T-helper 17 cell (primary cell): ENCODE results near the gene TMEM80. TPM values are rescaled to one million over a fixed set of nuclear protein-coding genes. Genes with fewer than 3 reads are reported as not detected.

ENCODE experiments used
- ATAC-seq: fragments of 150-1000 bp; cut with Tn5 transposase; 2 replicates; pipeline ENCODE4 v1.10.0; 2021; ENCODE audit warnings: mild to moderate bottlenecking, moderate library complexity
- DNase-seq, 3 donors: peaks; one replicate each; pipeline versions ENCODE4 v3.0.0 to v3.0.0-alpha.2; 2020 to 2021
- H3K9me3 ChIP-seq: one replicate; pipeline ENCODE4 v1.7.0; 2013; ENCODE audit warnings: low read length, mild to moderate bottlenecking; ENCODE audit not compliant: control insufficient read depth, poor library complexity, severe bottlenecking
- H3K27ac Mint-ChIP-seq: one replicate; pipeline ENCODE4 v1.8.0; 2022; ENCODE audit warnings: mild to moderate bottlenecking, moderate library complexity, mixed read lengths
- H3K27me3 Mint-ChIP-seq: one replicate; pipeline ENCODE4 v1.8.0; 2022; ENCODE audit warnings: mixed read lengths
- H3K36me3 Mint-ChIP-seq: one replicate; pipeline ENCODE4 v1.8.0; 2022; ENCODE audit warnings: low read depth, mixed read lengths
- H3K4me1 Mint-ChIP-seq: one replicate; pipeline ENCODE4 v1.8.0; 2022; ENCODE audit warnings: mild to moderate bottlenecking, mixed read lengths
- H3K4me3 Mint-ChIP-seq: one replicate; pipeline ENCODE4 v1.8.0; 2022; ENCODE audit warnings: mild to moderate bottlenecking, moderate library complexity, mixed read lengths
- total RNA-seq, 4 donors: library from RNA in 2 of 4; stranded (reverse) in 2 of 4; gene quantifications; one replicate each; pipeline ENCODE4 v1.2.3 and lab custom pipeline; 2022 to 2026

The TMEM80 gene
- total RNA-seq, 2 donors from 2014 or later, result 20.8 to 21.3 TPM

DNA sequence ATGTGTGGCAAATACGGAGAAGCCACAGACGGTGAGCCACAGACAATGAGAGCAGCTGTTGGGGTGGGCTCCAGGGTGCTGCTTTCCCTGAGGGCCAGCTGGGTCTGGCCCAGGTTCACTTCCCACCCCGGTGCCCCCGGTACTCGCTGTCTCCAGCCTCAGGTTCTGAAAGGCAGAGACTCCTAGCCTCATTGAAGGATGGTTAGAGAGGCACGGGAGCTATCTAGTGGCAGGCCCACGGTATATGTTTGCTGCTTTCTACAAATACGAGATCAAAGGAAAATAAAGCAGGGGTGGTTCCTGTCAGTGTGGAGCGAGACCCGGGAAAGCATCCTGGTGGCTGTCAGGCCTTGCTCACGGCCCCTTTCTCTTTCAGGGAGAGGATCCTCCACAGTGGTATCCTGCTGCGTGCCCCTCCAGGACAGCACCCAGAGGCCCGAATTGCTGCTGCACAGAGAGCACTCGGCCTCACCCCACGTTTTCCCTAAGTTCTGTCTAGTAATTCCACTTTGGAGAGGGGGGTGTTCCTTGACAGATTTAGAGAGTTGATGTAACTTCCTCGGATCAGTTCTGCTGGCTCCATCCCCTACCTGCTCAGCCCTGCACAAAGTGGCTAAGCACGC, 3.0 kb downstream of the TMEM80 start:
- no peaks in the 10 kb centered on the region for H3K9me3 ChIP-seq
- Mint-ChIP-seq H3K4me3 (no peak overlapping the region), H3K36me3 (no peaks in the 10 kb centered on the region), H3K4me1 (peaks cover 11% of the 10 kb centered on the region), H3K27ac (no peak overlapping the region), H3K27me3 (no peaks in the 10 kb centered on the region)
- ATAC-seq (no peak), DNase-seq (no peak)

DNA sequence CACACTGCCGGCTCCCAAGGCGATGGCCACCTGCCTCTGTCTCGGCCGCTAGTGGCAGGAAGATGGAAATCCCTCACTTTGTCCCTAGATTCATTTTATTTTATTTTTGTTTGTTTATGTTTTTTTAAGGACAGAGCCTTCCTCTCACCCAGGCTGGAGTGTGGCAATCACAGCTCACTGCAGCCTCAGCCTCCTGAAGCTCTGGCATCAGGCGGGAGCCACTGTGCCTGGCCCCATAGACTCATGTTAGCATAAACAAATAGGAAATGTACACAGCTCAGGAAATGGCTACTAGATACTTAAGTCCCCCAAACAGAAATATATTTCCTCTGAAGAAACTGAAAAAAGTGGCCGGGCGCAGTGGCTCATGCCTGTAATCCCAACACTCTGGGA, 3.5 kb downstream of the TMEM80 start:
- DNase-seq (no peak), ATAC-seq (no peak)
- Mint-ChIP-seq H3K4me3 (no peak overlapping the region), H3K27ac (no peak overlapping the region), H3K27me3 (no peaks in the 10 kb centered on the region), H3K36me3 (no peaks in the 10 kb centered on the region), H3K4me1 (peaks cover 9% of the 10 kb centered on the region)
- H3K9me3 ChIP-seq, result no peaks in the 10 kb centered on the region

DNA sequence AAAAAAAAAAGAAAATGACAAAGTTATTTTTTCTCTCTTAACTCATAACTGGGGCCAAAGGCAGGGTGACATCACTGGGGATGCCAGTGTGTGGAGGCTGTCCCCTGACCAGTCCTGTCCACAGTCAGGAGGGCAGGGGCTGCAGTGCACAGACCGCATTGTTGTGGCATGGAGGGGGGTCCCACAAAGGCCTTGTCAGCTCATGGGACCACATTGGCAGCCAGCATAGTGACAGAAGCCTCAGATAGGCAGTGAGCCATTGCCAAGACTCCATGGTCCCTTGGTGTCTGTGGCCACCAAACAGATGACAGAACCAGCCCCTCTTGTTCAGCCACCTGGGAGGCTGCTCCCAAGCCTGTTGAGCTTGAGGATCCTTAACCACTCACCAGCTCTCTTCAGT, 4.1 kb downstream of the TMEM80 start:
- no peak overlapping the region for H3K4me3 Mint-ChIP-seq
- DNase-seq (no peak), ATAC-seq (no peak)
- H3K4me1 Mint-ChIP-seq, result peaks cover 9% of the 10 kb centered on the region
- H3K36me3 Mint-ChIP-seq, result no peaks in the 10 kb centered on the region
- H3K27me3 Mint-ChIP-seq, result no peaks in the 10 kb centered on the region
- H3K27ac Mint-ChIP-seq, result no peak overlapping the region
- no peaks in the 10 kb centered on the region for H3K9me3 ChIP-seq

DNA sequence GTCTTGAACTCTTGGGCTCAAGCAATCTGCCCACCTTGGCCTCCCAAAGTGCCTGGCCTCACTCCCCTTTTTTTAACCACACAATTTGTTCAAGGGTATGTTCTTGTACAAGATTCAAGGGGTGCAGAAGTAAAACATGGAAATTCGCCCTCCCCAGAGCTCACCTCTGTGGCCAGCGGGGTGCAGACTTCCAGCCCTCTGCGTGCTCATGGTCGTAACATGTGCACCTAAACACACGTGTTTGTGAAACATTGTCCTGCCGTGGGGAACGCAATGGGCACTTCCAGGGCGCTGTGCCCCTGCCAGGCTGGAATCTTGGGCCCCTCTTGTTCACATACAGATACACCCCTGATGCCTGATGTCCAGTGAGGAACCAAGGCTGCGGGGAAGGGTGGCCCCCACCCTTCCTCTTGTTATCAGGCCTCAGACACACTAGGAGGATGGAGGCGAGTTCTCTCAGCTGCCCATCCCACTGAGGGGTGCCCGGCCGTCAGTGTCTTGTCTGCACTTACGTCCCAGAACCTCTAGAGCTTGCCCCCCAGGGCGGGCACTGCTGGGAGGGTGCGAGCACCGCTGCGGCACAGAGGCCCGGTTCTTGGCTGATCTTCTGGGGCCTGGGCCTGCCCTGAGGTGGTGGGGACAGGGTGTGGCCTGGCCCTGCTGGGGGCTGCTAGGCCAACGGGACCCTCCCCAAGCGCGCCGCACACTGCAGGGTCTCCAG, 6.3 kb downstream of the TMEM80 start:
- Mint-ChIP-seq H3K4me3 (no peak overlapping the region), H3K27ac (no peak overlapping the region), H3K27me3 (no peaks in the 10 kb centered on the region), H3K4me1 (peaks cover 8% of the 10 kb centered on the region), H3K36me3 (no peaks in the 10 kb centered on the region)
- ATAC-seq (no peak), DNase-seq (no peak)
- no peaks in the 10 kb centered on the region for H3K9me3 ChIP-seq

DNA sequence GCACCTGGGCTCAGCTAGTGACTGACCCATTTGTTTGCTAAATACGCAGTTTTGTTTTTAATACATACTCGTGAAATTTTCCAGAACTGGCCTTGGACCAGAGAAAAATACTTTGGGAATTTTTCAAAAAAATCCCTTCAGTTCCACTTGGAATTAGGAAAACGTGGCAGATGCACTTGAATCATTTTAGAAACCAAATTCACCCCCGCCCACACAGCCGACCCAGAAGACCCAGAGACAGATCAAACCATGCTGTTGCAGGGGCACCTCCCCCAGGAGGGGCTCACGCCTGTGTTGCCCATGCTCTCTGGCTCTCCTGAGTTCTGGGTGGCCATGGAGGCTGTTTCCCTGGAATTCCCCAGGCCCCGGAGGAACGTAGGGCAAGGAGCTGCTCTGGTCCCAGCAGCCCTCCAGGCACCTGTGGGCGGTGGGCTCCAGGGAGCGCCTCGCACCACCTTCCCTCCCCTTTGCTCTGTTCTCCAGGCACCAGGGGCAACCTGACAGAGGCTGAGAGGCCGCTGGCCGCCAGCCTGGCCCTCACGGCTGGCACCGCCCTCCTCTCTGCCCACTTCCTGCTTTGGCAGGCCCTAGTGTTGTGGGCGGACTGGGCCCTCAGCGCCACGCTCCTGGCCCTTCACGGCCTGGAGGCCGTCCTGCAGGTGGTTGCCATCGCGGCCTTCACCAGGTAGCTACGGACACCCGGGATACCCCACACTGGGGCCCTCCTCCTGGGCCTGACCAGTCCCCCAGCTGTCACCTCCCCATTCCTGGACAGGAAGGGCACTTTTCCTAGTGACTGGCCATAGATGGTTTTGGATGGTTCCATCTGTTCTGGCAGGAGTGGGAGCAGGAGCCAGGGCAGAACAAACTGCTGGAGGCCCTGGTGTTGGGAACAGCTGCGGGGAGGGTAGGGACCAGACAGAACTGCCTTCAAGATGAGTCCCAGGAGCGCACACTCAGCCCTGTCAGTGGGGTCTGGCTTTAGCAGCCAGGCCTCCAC, 7.1 kb downstream of the TMEM80 start:
- no peak overlapping the region for H3K4me3 Mint-ChIP-seq
- no peaks in the 10 kb centered on the region for H3K36me3 Mint-ChIP-seq
- DNase-seq, result no peak
- no peaks in the 10 kb centered on the region for H3K9me3 ChIP-seq
- no peak overlapping the region for H3K27ac Mint-ChIP-seq
- peaks cover 5% of the 10 kb centered on the region for H3K4me1 Mint-ChIP-seq
- peaks cover 8% of the 10 kb centered on the region for H3K27me3 Mint-ChIP-seq
- no peak for ATAC-seq

DNA sequence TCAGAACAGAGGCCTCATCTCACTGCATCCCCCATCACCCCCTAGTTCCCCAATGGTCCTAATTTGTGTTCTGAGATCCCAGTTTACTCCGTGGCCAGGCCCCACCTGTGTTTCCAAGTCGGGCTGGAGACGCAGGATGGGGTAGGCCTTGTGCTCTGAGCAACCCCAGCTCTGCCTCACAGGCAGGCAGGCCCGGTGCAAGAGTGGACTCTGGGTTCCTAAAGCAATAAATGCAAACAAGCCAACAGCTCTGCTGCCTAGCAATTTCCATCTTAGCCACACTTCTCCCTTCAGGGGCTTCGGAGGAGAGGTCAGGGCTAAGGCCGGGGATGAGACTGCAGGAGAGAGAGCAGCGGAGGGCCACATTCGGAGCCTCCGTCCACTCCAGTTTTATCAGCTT, 7.9 kb downstream of the TMEM80 start:
- Mint-ChIP-seq H3K27me3 (peaks cover 11% of the 10 kb centered on the region), H3K36me3 (no peaks in the 10 kb centered on the region), H3K4me3 (no peak overlapping the region), H3K4me1 (peaks cover 3% of the 10 kb centered on the region), H3K27ac (no peak overlapping the region)
- DNase-seq (no peak), ATAC-seq (no peak)
- no peaks in the 10 kb centered on the region for H3K9me3 ChIP-seq

DNA sequence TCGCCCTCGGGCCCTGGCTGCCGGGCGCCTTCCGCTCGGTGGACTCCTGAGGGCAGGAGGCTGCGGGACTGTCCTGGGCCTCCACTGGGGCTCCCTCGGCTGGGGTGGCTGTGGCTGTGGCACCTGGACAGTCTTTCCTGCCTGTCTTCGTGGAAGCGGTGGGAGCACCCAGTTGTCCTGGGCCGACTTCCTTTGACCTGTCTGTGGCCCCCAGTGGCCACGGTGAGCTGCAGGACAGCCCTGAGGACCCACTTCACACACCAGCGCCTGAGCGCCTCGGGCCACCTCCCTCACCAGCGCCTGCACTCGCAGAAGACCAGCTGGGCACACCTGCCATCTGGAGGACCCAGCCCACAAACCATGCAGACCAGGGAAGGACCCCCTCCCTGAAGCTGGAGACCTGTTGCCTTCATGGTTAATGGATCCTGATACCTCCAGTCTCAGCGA, 8.6 kb downstream of the TMEM80 start:
- Mint-ChIP-seq H3K4me3 (no peak overlapping the region), H3K4me1 (peaks cover 3% of the 10 kb centered on the region), H3K27me3 (peaks cover 11% of the 10 kb centered on the region), H3K36me3 (no peaks in the 10 kb centered on the region), H3K27ac (no peak overlapping the region)
- no peak for DNase-seq
- no peak for ATAC-seq
- no peaks in the 10 kb centered on the region for H3K9me3 ChIP-seq

DNA sequence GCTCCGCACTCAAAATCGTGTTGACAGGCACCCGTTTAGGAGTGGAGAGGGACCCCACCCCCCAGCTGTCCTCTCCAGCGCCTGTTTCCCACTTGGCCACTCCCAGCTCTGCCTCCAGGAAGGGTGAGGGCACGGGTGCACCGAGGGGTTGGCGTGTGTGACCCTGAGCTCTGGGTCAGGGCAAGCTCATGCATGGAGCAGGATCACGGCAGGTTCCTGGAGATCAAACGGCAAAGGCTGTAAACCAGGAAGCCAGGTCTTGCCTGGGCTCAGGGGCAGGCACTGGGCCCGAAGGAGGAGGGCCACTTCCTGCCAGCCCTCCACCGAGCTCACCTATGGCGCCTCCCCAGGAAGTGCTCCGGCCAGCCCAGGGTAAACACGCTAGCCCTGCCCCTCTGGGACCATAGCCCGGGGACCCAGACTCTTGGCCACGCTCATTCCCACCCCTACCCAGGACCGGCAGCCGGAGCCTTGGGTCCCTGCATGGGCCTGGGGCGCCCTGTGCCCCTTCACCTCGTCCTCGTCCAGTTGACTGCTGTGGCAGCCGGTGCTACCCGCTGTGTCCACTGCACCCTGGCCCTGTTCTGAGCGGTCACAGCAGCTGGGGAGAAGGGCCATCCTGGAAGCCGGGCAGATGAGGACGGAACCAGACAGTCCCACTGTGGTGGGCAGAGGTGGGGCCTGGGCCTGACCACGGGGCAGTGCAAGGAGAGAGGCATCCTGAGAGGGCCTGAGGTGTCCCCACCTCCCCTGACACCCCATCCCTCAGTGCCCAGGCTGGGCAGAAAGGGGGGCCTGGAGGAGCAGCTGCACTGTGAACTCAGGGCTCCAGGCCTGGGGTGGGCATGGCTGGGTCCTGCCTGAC, 9.4 kb downstream of the TMEM80 start:
- no peak for DNase-seq
- peak overlapping the region; percentile 33 for H3K4me3 Mint-ChIP-seq
- H3K4me1 Mint-ChIP-seq, result peaks cover 3% of the 10 kb centered on the region

DNA sequence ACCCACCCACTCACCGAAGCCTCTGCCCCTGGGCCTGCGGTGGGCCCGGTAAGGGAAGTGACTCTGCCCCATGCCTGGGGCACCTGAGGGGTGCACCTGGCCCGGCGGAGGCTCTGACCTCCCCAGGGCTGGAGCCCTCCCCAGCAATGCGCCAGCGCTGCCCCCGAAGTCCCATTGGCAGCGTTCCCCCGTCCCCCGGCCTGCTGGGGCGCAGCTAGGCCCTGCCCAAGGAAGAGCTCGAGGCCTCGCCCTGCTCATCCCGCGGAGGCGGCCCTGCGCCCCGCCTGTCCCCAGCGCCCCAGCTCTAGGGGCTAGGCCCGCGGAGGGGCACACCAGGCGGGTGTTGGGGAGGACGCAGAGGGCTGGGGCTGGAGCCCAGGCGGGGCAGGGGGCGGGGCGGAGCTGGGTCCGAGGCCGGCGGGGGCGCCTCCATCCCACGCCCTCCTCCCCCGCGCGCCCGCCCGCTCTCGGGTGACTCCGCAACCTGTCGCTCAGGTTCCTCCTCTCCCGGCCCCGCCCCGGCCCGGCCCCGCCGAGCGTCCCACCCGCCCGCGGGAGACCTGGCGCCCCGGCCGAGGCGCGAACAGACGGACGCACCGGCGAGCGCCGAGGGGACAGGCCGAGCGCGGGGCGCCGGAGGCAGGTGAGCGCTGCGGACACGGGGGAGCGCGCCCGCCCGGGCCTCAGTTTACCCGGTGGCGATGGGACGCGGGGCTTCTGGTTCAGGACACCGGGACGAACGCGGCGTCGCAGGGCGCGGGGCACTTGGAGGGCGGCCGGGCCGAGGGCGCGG, 10.2 kb downstream of the TMEM80 start, which contains the start of gene EPS8L2:
TSS of gene EPS8L2 (plus strand) at position 586 of the 793 bp plus-strand sequence. CDS start 3,177 bp downstream, outside the sequence.
- Mint-ChIP-seq H3K4me1 (peaks cover 7% of the 10 kb centered on the region), H3K36me3 (no peaks in the 10 kb centered on the region), H3K27me3 (peaks cover 16% of the 10 kb centered on the region), H3K4me3 (peak within 1 kb of the TSS; percentile 77), H3K27ac (no peak within 1 kb of the TSS)
- H3K9me3 ChIP-seq, result no peaks in the 10 kb centered on the region
- peak; percentile 49 for ATAC-seq
- DNase-seq, result no peak

More for the DNA sequence above, 9.4 kb downstream of the TMEM80 start:
- no peaks in the 10 kb centered on the region for H3K36me3 Mint-ChIP-seq
- peaks cover 11% of the 10 kb centered on the region for H3K27me3 Mint-ChIP-seq
- no peak overlapping the region for H3K27ac Mint-ChIP-seq
- H3K9me3 ChIP-seq, result no peaks in the 10 kb centered on the region
- no peak for ATAC-seq

DNA sequence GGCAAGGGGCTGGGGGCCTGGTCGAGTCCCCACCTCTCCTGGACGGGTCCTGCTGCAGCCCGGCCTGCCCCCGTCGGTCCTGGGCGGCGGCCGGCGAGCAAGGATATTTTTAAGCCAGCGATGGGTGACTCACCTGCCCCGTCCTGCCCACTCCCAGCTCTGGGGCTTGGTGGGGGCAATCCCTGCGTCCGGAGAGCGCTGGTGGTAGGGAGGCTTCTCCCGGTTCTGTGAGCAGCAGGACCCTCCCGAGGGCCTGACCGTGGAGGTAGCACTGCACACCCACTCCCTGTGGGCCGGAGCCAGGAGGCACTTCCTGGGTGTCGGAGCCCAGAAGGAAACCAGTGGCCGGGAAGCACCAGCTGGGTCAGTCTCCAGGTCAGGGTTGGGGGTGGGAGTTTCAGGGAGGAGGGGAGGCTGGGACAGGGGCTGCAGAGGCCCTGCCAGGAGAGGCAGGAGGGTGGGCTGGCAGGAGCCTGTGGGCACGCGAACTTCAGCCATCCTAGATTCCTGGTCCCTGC, 10.9 kb downstream of the TMEM80 start:
- DNase-seq, result no peak
- H3K4me1 Mint-ChIP-seq, result peaks cover 12% of the 10 kb centered on the region
- no peak for ATAC-seq

DNA sequence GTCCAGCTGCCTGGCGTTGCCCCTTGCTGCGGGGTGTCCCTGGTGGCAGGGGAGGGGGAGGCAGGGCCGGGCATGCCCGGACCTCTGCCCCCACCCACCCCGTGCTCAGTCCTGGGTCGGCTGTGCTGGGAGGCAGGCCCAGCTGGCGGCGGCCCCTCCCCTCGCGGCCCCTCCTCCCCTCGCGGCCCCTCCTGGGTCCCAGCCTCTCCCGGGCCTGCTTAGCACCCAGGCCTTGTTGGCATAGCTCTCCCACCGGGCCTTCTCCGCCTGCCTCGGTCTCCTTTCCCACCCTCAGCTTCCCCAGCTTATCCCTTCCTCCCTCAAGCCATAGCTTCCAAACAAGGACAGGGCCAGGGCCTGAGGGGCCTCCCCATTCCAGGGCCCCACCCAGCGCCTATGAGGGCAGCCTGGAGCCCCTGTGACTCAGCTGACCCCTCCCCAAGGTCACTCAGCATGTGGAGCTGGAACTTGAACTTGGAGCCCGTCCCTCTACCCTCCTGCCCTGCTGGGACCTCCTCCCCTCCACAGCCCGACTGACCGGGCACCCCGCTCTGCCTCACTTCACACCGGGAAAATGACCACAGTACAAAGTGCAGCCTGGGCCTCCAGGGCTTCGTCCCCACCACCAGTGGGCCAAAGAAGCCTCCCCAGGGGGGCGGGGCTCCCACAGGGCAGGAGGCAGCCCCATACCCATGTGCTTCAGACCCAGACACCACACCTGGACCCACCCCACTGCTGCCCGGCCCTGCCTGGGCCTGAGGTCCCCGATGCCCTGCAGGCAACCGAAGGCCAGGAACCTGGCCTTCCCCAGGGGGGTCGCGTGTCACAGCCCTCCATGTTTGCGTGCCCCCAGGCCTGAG, 11.6 kb downstream of the TMEM80 start:
- Mint-ChIP-seq H3K4me3 (peak overlapping the region; percentile 77), H3K4me1 (peaks cover 12% of the 10 kb centered on the region), H3K27ac (no peak overlapping the region), H3K36me3 (no peaks in the 10 kb centered on the region), H3K27me3 (peaks cover 16% of the 10 kb centered on the region)
- DNase-seq (no peak), ATAC-seq (no peak)
- no peaks in the 10 kb centered on the region for H3K9me3 ChIP-seq

More for the DNA sequence above, 10.9 kb downstream of the TMEM80 start:
- Mint-ChIP-seq H3K4me3 (no peak overlapping the region), H3K27me3 (peaks cover 16% of the 10 kb centered on the region), H3K27ac (no peak overlapping the region), H3K36me3 (no peaks in the 10 kb centered on the region)
- H3K9me3 ChIP-seq, result no peaks in the 10 kb centered on the region
